NCI-H1092 (cell line): ENCODE measurements around the gene ATP2B2.
A peak's percentile ranks its signal among the peaks of the same experiment; 100 is the strongest.

Experiments used
- DNase-seq: peaks from one replicate; lab custom pipeline; 2025; lab: John Stamatoyannopoulos, UW

Gene ATP2B2

GRCh38 chr3:10344147-10344943 is 161.0 kb downstream of the ATP2B2 start:
- DNase-seq: peak; percentile 3

GRCh38 chr3:10343526-10343925 is 161.9 kb downstream of the ATP2B2 start:
- DNase-seq: no peak

GRCh38 chr3:10342781-10343180 is 162.6 kb downstream of the ATP2B2 start:
- DNase-seq: no peak

GRCh38 chr3:10341901-10342398 is 163.4 kb downstream of the ATP2B2 start:
- DNase-seq: no peak

GRCh38 chr3:10340476-10340875 is 164.9 kb downstream of the ATP2B2 start:
- no peak for DNase-seq

GRCh38 chr3:10340046-10340445 is 165.3 kb downstream of the ATP2B2 start:
- DNase-seq: no peak

- DNase-seq: no peak
Observed at GRCh38 chr3:10339376-10339955, 165.9 kb downstream of the ATP2B2 start.

- no peak for DNase-seq
Observed at GRCh38 chr3:10338591-10339353, 166.6 kb downstream of the ATP2B2 start.

GRCh38 chr3:10338164-10338470 is 167.3 kb downstream of the ATP2B2 start:
- DNase-seq: no peak

GRCh38 chr3:10337323-10338163 is 167.8 kb downstream of the ATP2B2 start:
- no peak for DNase-seq

- no peak for DNase-seq
Observed at GRCh38 chr3:10336761-10337160, 168.6 kb downstream of the ATP2B2 start.

- no peak for DNase-seq
Observed at GRCh38 chr3:10335871-10336622, 169.3 kb downstream of the ATP2B2 start.

- no peak for DNase-seq
Observed at GRCh38 chr3:10335190-10335738, 170.1 kb downstream of the ATP2B2 start.

- no peak for DNase-seq
Observed at GRCh38 chr3:10334459-10334858, 170.9 kb downstream of the ATP2B2 start.

- no peak for DNase-seq
Observed at GRCh38 chr3:10334042-10334441, 171.3 kb downstream of the ATP2B2 start.

GRCh38 chr3:10333349-10333650 is 172.1 kb downstream of the ATP2B2 start:
- DNase-seq: no peak

GRCh38 chr3:10332481-10333348 is 172.7 kb downstream of the ATP2B2 start:
- no peak for DNase-seq

GRCh38 chr3:10331320-10331719 is 174.1 kb downstream of the ATP2B2 start:
- no peak for DNase-seq

- DNase-seq: no peak
Observed at GRCh38 chr3:10330319-10330718, 175.1 kb downstream of the ATP2B2 start.

- DNase-seq: no peak
Observed at GRCh38 chr3:10329495-10330015, 175.8 kb downstream of the ATP2B2 start.
